Globus pallidus (tissue), 1 donor: ENCODE data around the gene SPIRE2.

ENCODE experiments used
- DNase-seq: peaks from one replicate; pipeline ENCODE4 v3.0.0-alpha.2; 2015; ENCODE audit warnings: low spot score

Gene SPIRE2

DNA sequence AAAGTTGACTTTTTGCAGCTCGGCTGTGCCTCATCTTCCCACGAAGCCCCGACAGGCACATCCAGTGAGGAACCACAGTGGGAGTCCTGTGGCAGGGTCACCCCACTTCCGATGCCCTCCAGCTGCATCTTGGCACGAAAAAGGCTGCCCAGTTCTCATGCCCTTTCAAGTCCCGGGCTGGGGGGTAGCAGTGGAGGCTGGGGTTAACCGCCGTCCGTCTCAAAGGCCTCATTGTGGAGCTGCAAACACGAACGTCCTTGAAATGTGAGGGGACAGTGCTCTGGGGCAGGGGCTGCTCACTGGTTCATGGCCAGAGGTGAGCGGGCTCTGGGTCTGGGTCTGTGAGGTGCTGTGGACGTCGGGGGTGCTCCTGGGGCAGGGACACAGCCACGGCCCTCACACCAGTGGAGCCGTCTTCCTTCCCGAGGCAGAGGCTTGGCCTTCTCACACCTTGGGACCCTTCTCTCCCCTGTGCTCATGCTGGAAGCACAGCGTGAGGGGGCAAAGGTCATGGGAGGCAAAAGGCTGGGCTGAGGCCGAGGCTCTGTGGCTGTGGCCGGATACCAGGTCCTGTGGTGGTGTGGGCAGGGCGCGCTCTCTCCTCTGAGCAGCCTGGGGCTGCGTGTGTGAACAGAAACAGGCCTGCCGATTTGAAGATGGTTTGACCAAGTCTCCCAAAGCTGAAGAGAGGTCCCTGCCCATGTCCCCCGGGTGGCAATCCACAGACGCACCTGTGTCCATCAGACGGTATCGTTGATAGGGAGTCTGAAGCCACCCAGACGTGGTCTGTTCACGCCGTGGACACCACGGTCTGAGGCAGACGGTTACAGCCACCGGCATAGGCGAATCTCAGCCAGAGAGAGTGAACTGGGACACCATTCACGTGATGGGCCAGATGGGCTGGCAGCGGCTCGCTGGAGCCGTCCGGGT, 87.3 kb downstream of the SPIRE2 start:
- DNase-seq = no peak

DNA sequence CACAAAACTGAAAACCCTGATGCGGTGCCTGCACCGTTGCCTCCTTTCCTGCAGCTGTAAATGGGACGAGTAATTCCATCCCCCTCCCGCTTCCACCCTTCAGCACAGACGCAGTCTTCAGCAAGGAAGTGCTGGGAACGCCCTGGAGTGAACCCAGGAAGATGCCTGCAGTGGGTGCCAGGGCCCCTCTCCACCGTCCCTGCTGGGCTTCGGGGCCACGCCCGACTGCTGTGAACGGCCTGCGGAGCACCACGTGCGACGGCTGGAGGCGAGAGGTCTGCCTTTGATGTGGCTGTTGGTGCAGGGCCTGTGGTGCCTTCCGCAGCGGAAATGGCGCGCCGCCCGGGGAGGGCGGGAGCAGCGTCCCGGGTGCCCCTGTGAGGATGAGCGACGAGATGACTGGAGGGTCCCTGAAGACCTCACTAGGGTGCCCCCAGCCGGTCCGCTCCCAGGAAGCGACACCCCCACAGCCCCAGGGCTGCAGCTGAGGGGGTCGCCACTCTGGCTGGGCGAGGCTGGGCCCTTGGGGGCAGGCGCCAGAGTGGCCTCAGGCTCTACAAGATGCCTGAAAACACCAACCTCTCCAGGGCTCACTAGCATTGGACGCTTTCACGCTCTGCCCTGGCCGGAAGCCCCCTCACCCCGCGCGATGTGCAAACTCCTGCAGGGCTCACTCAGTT, 89.6 kb downstream of the SPIRE2 start:
- DNase-seq = no peak

- no peak for DNase-seq
These were observed 90.4 kb downstream of the SPIRE2 start, which contains the start of gene MC1R for GRCh38 chr16:89918453-89919347. TSS of gene MC1R (plus strand) at chr16:89918862. CDS start at chr16:89919259, 397 bp downstream.

DNA sequence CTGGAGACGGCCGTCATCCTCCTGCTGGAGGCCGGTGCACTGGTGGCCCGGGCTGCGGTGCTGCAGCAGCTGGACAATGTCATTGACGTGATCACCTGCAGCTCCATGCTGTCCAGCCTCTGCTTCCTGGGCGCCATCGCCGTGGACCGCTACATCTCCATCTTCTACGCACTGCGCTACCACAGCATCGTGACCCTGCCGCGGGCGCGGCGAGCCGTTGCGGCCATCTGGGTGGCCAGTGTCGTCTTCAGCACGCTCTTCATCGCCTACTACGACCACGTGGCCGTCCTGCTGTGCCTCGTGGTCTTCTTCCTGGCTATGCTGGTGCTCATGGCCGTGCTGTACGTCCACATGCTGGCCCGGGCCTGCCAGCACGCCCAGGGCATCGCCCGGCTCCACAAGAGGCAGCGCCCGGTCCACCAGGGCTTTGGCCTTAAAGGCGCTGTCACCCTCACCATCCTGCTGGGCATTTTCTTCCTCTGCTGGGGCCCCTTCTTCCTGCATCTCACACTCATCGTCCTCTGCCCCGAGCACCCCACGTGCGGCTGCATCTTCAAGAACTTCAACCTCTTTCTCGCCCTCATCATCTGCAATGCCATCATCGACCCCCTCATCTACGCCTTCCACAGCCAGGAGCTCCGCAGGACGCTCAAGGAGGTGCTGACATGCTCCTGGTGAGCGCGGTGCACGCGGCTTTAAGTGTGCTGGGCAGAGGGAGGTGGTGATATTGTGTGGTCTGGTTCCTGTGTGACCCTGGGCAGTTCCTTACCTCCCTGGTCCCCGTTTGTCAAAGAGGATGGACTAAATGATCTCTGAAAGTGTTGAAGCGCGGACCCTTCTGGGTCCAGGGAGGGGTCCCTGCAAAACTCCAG, 91.5 kb downstream of the SPIRE2 start:
- DNase-seq = no peak

- DNase-seq = no peak
These were observed 92.4 kb downstream of the SPIRE2 start for GRCh38 chr16:89920723-89921122.
